Measurements from ENCODE around the gene MRPL21. TPM values are rescaled to one million over a fixed set of nuclear protein-coding genes. Genes with fewer than 3 reads are reported as not detected.

The MRPL21 gene
- total RNA-seq, 4 donors from 2014 or later = 27.4 to 49.5 (median 38.1) TPM

DNA sequence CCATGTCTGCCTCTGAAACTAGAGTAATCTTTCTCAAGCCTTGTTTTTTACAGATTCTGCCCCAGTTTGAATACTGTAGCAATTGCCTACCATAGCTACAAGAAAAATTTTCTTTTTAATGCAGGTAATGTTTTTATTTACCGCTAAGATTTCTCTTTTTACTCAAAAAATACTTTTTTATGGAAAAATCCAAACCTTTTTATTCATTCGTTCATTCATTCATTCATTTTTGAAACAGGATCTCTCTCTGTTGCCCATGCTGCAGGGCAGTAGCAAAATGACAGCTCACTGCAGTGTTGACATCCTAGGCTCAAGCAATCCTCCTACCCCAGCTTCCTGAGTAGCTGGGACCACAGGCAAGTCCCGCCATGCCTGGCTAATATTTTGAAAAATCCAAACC, 59.3 kb downstream of the MRPL21 start:
- H3K4me1 ChIP-seq = peaks cover 0 to 37% (median 11%) of the 10 kb centered on the region in 4 donors
- peak overlapping the region in 3 of 4 donors; percentile 58 to 90 (median 88) for H3K4me3 ChIP-seq
- H3K27ac ChIP-seq = peak overlapping the region; percentile 92 to 99 (median 96)
- H3K36me3 ChIP-seq = no peaks in the 10 kb centered on the region
- no peak for DNase-seq
- no peak for TF ChIP-seq POLR2A (IDR thresholded peaks at IDR 0.05)
- TF ChIP-seq, protein P1, sequence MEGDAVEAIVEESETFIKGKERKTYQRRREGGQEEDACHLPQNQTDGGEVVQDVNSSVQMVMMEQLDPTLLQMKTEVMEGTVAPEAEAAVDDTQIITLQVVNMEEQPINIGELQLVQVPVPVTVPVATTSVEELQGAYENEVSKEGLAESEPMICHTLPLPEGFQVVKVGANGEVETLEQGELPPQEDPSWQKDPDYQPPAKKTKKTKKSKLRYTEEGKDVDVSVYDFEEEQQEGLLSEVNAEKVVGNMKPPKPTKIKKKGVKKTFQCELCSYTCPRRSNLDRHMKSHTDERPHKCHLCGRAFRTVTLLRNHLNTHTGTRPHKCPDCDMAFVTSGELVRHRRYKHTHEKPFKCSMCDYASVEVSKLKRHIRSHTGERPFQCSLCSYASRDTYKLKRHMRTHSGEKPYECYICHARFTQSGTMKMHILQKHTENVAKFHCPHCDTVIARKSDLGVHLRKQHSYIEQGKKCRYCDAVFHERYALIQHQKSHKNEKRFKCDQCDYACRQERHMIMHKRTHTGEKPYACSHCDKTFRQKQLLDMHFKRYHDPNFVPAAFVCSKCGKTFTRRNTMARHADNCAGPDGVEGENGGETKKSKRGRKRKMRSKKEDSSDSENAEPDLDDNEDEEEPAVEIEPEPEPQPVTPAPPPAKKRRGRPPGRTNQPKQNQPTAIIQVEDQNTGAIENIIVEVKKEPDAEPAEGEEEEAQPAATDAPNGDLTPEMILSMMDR (IDR thresholded peaks at IDR 0.05) = no peak
- H3K9me3 ChIP-seq = no peaks in the 10 kb centered on the region
- H3K27me3 ChIP-seq = no peaks in the 10 kb centered on the region

DNA sequence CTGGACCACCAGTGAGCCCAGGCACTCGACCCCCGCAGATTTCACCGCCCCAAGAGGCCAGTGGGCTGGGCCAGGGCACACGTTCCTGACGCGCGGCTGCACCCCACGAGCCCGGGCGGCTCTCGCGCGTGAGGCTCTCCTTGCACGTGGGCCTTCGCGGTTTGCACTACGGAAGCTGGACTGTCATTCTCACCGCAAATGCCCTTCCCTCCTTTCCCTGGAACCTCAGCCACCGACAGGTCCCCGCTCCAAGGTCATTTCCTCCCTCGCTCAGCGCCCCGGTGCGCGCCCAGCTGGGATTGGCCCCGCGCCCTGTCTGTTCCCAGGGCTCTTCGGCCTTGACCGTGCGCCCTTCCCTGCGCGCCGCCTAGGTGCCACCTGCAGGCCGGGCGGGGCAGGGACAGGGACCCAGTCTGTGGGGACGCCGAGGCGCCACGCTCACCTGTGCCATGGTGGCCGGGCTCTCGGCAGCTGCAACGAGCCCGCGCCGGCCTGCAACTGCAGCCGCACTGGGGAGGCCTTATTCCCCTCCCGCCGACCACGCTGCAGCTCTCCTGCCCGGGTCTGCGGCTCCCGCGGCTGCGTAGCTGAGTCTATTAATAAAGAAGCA, 59.8 kb downstream of the MRPL21 start:
- no peaks in the 10 kb centered on the region for H3K27me3 ChIP-seq
- H3K4me3 ChIP-seq = peak overlapping the region; percentile 58 to 97 (median 89)
- H3K9me3 ChIP-seq = no peaks in the 10 kb centered on the region
- no peaks in the 10 kb centered on the region for H3K36me3 ChIP-seq
- H3K27ac ChIP-seq = peak overlapping the region; percentile 92 to 99 (median 96)
- H3K4me1 ChIP-seq = peaks cover 0 to 37% (median 12%) of the 10 kb centered on the region in 4 donors
- TF ChIP-seq POLR2A (IDR thresholded peaks at IDR 0.05) = peak in 1 of 2 donors; percentile 49
- TF ChIP-seq, protein P1 (IDR thresholded peaks at IDR 0.05) = peak; percentile 66 to 97 (median 82)
- peak; percentile 87 to 95 (median 95) for DNase-seq

DNA sequence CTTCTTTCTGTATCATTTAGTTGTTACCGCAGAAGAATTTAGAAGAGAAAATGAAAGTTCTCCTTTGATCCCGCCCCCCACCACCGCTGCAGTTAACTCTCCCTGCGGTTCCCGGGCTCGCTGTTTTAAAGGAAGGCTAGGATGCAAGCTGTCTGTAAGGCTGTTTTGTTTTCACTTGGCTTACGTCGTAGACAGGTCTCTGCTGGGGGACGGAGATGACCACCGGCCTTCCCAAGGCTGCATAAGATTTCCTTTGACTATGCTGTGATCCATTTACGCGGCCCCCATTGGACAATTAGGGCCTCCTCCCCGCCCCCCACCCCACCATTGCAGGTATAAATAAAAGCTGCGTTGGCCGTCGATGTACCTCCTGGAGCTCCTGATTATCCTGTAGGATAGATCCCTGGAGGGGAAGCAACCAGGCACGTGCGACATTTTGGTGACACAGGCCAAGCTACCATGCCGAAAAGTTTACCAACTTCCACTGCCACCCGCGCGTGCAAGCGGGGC, 60.5 kb downstream of the MRPL21 start:
- H3K27ac ChIP-seq = peak overlapping the region; percentile 92 to 99 (median 96)
- peaks cover 0 to 44% (median 13%) of the 10 kb centered on the region in 4 donors for H3K4me1 ChIP-seq
- H3K4me3 ChIP-seq = peak overlapping the region; percentile 58 to 97 (median 89)
- TF ChIP-seq POLR2A (IDR thresholded peaks at IDR 0.05) = no peak
- TF ChIP-seq, protein P1 (IDR thresholded peaks at IDR 0.05) = no peak
- peak; percentile 51 to 77 (median 72) for DNase-seq
- no peaks in the 10 kb centered on the region for H3K36me3 ChIP-seq
- no peaks in the 10 kb centered on the region for H3K27me3 ChIP-seq
- no peaks in the 10 kb centered on the region for H3K9me3 ChIP-seq

DNA sequence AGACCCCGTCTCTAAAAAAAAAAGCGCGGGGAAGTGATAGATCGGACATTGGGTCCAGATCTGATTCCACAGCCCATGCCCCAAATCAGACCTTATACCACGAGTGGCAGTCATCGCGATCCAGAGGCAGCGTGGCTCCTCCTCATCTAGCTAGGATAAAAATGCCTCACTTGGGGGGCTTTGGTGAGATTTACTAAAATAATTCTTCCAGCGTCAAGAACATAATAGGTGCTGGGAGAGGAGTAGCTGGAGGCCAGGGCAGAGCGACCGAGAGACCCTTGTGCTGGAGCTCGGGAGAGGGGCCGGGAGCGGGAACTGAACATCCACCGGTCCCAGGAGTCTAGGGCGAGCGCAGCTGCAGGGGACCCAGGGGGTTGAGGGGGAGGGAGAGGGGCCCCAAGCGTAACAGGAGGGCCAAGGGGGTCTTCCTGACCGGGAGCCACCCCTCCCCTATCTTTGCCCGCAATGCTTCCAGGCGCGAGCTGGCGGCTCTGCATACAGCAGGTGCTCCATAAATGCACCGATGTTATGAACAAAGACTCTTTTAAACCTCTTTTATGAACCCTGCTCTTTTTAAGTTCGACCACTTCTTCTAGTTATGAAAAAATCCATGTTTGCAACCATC, 61.1 kb downstream of the MRPL21 start:
- Histone ChIP-seq H3K9me3 (no peaks in the 10 kb centered on the region), H3K4me1 (peaks cover 0 to 49% (median 17%) of the 10 kb centered on the region in 4 donors), H3K27ac (peak overlapping the region; percentile 92 to 99 (median 96)), H3K27me3 (no peaks in the 10 kb centered on the region), H3K36me3 (no peaks in the 10 kb centered on the region), H3K4me3 (peak overlapping the region; percentile 58 to 97 (median 89))
- DNase-seq = no peak
- no peak for TF ChIP-seq POLR2A (IDR thresholded peaks at IDR 0.05)
- TF ChIP-seq, protein P1 (IDR thresholded peaks at IDR 0.05) = no peak

DNA sequence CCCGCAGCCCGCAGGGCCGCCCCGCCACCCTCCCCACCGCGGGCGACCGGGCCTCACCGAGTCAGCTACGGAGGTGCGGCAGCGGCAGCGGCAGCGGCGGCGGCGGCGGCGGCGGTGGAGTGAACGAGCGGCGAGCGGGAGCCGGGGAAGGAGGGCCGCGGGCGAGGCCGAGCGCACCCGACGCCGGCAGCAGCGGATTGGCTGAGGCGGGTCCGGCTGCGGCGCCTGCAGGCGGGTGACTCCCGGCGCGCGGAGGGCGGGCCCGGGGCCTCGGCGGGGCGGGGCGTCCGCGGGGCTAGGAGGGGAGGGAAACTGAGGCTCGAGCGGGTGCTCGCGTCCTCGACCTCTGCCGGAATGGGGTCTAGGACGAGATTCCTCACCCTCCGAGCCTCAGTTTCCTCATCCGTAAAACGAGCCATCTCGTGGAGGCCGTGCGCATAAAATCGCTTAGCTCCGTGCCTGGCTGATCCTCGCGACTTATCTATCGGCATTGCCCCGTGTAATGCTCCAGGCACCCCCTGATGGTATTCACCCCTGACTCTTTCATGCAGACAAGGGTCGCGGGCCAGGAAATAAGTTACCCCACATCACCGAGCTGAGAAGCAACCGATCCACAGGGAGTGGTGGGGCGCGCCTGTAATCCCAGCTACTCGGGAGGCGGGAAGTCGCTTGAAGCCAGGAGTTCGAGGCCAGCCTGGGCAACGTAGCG, 61.8 kb downstream of the MRPL21 start, which contains the start of gene CPT1A:
Gene CPT1A (minus strand): TSS at position 199 of the 709 bp plus-strand sequence. CDS start 26,442 bp downstream, outside the sequence.
- peak within 1 kb of the TSS; percentile 58 to 97 (median 89) for H3K4me3 ChIP-seq
- peak; percentile 32 to 77 for TF ChIP-seq POLR2A (IDR thresholded peaks at IDR 0.05)
- TF ChIP-seq, protein P1 (IDR thresholded peaks at IDR 0.05) = peak in 1 of 6 experiments; percentile 4
- no peaks in the 10 kb centered on the region for H3K36me3 ChIP-seq
- H3K9me3 ChIP-seq = no peaks in the 10 kb centered on the region
- DNase-seq = peak; percentile 76 to 92 (median 91)
- H3K4me1 ChIP-seq = peaks cover 0 to 55% (median 18%) of the 10 kb centered on the region in 4 donors
- H3K27ac ChIP-seq = peak within 1 kb of the TSS; percentile 92 to 99 (median 96)
- H3K27me3 ChIP-seq = no peaks in the 10 kb centered on the region

Data from Peyer's patch (tissue), 4 donors.